Measurements from ENCODE around the gene NHLH2.

GRCh38 chr1:115865704-115866380, 24.9 kb upstream of the NHLH2 start:
- TF ChIP-seq SPI1 (IDR thresholded peaks at IDR 0.05; ENCODE audit: low read depth, low read length): no peak
- TF ChIP-seq POLR2A (IDR thresholded peaks at IDR 0.05; ENCODE audit: low read depth, low read length): no peak
- no peak for TF ChIP-seq PAX5 (IDR thresholded peaks at IDR 0.05; ENCODE audit: insufficient read depth, low read length, severe bottlenecking)
